HG02884 (cell line): ENCODE data around the gene GPRIN1.
"Not testable (repeated sequence)": the region's sequence is repeated elsewhere in the genome, so short reads cannot be mapped to it uniquely, and the experiment has no call there.

Experiments used
- ATAC-seq: cut with Tn5 transposase; IDR thresholded peaks from one replicate; pipeline ENCODE4 v1.9.1; 2021; ENCODE audit warnings: mild to moderate bottlenecking, moderate library complexity; ENCODE audit not compliant: unreplicated experiment

Gene GPRIN1

GRCh38 chr5:176599749-176600430, 10.1 kb downstream of the GPRIN1 start:
- ATAC-seq, result not testable (repeated sequence)

- no peak for ATAC-seq
These were observed 12.3 kb downstream of the GPRIN1 start for GRCh38 chr5:176597417-176598389.

- ATAC-seq, result no peak
These were observed 13.1 kb downstream of the GPRIN1 start for GRCh38 chr5:176596689-176597416.

- ATAC-seq, result no peak
These were observed 13.8 kb downstream of the GPRIN1 start for GRCh38 chr5:176596069-176596644.

- no peak for ATAC-seq
These were observed 14.5 kb downstream of the GPRIN1 start for GRCh38 chr5:176595386-176595943.

GRCh38 chr5:176594554-176594953, 15.4 kb downstream of the GPRIN1 start:
- ATAC-seq, result no peak

GRCh38 chr5:176593273-176593869, 16.6 kb downstream of the GPRIN1 start:
- ATAC-seq, result no peak

GRCh38 chr5:176592573-176592972, 17.4 kb downstream of the GPRIN1 start:
- no peak for ATAC-seq

GRCh38 chr5:176591667-176592066, 18.3 kb downstream of the GPRIN1 start:
- not testable (repeated sequence) for ATAC-seq

GRCh38 chr5:176590035-176590717, 19.8 kb downstream of the GPRIN1 start:
- no peak for ATAC-seq

- ATAC-seq, result no peak
These were observed 20.8 kb downstream of the GPRIN1 start for GRCh38 chr5:176589039-176589769.

- ATAC-seq, result no peak
These were observed 21.7 kb downstream of the GPRIN1 start for GRCh38 chr5:176588297-176588696.

GRCh38 chr5:176587398-176587797, 22.6 kb downstream of the GPRIN1 start:
- ATAC-seq, result no peak

- ATAC-seq, result no peak
These were observed 26.9 kb downstream of the GPRIN1 start for GRCh38 chr5:176583076-176583475.

- ATAC-seq, result no peak
These were observed 28.6 kb downstream of the GPRIN1 start for GRCh38 chr5:176581361-176581760.

- no peak for ATAC-seq
These were observed 30.6 kb downstream of the GPRIN1 start for GRCh38 chr5:176579323-176579722.

- ATAC-seq, result no peak
These were observed 31.6 kb downstream of the GPRIN1 start for GRCh38 chr5:176578391-176578808.

GRCh38 chr5:176577312-176578176, 32.4 kb downstream of the GPRIN1 start:
- ATAC-seq, result no peak
